K562 (cell line): Measurements from ENCODE around the gene GZF1. TPM values are rescaled to one million over a fixed set of nuclear protein-coding genes. Genes with fewer than 3 reads are reported as not detected.
A peak's percentile ranks its signal among the peaks of the same experiment; 100 is the strongest.

Source experiments
- ATAC-seq: fragments of 200-7000 bp; cut with Tn5 transposase; 3 replicates; pipeline ENCODE4 v1.9.1; 2020; ENCODE audit warnings: moderate library complexity
- BruUV-seq: library from RNA; stranded (reverse); fragments of 400-500 nt; replicated peaks from 2 replicates; lab custom pipeline; 2021; lab: Mats Ljungman, UMichigan
- CTCF ChIA-PET: fragments of 300-600 bp; formaldehyde crosslinking; extraction: SDS; loops from one replicate; lab custom pipeline; 2021; ENCODE audit warnings: low intra/inter-chr PET ratio; lab: Yijun Ruan, JAX
- POLR2A ChIA-PET: fragments of 300-600, 350-650 bp; sonication (Branson Sonifier 250); formaldehyde crosslinking; extraction: SDS; loops from one replicate; lab custom pipeline; 2021; ENCODE audit warnings: antibody characterized with exemption, inconsistent platforms; lab: Yijun Ruan, JAX
- DNase-seq, 4 experiments: peaks; one replicate each; pipeline versions ENCODE4 v3.0.0 to v3.0.0-alpha.2; 2011 to 2018; ENCODE audit warnings: low spot score in 3 of 4, mixed read lengths in 3 of 4; ENCODE audit errors: extremely low read depth in 1 of 4
- FAIRE-seq: peaks from 2 replicates; lab custom pipeline; 2011; peaks lifted over from hg19 to GRCh38; lab: Jason Lieb, UNC
- H2AFZ ChIP-seq: 2 replicates; pipeline ENCODE4 v1.6.0; 2011; ENCODE audit warnings: low read depth, low read length, control low read depth, inconsistent platforms
- H3K27ac ChIP-seq: fragments of 200-600 bp; 3 replicates; pipeline ENCODE4 v1.8.0; 2011; ENCODE audit warnings: low read depth, mild to moderate bottlenecking, control low read depth, inconsistent platforms, low read length, moderate library complexity, mixed read lengths; ENCODE audit errors: extremely low read depth
- H3K27me3 ChIP-seq, 2 experiments: fragments of 300-600 bp in 1 of 2; 2 replicates in 1 of 2; 3 replicates in 1 of 2; pipeline versions ENCODE4 v1.6.0 to v1.8.0; 2011; ENCODE audit warnings: inconsistent platforms in 2 of 2, low read length in 2 of 2, mild to moderate bottlenecking in 1 of 2, mixed read lengths in 1 of 2, moderate library complexity in 1 of 2; ENCODE audit not compliant: control insufficient read depth in 2 of 2, insufficient read depth in 2 of 2
- H3K36me3 ChIP-seq: fragments of 300-600 bp; 3 replicates; pipeline ENCODE4 v1.8.0; 2011; ENCODE audit warnings: mild to moderate bottlenecking, low read length, inconsistent platforms; ENCODE audit not compliant: control insufficient read depth, insufficient read depth
- H3K4me1 ChIP-seq, 2 experiments: fragments of 200-600 bp in 1 of 2; replicated peaks in 1 of 2; 2 replicates in 1 of 2; 3 replicates in 1 of 2; pipeline versions ENCODE4 v1.5.1 to v1.8.0; 2011; ENCODE audit warnings: inconsistent platforms in 2 of 2, low read length in 2 of 2, mild to moderate bottlenecking in 1 of 2, mixed read lengths in 1 of 2, moderate library complexity in 1 of 2; ENCODE audit not compliant: control insufficient read depth in 2 of 2, insufficient read depth in 2 of 2
- H3K4me2 ChIP-seq: 2 replicates; pipeline ENCODE4 v1.6.1; 2011; ENCODE audit warnings: low read length, control low read depth, inconsistent platforms, mixed read lengths; ENCODE audit not compliant: insufficient read depth
- H3K4me3 ChIP-seq: fragments of 200-600 bp; sonication (generic), shearing (Covaris generic); 2 replicates; pipeline ENCODE4 v1.5.1; 2016; ENCODE audit warnings: control low read depth, inconsistent platforms
- H3K79me2 ChIP-seq: fragments of 200-600 bp; 3 replicates; pipeline ENCODE4 v1.8.0; 2011; ENCODE audit warnings: low read length, inconsistent platforms; ENCODE audit not compliant: control insufficient read depth, insufficient read depth
- H3K9ac ChIP-seq, 2 experiments: 2 replicates each; pipeline versions ENCODE4 v1.6.0 to v1.6.1; 2011; ENCODE audit warnings: low read depth in 2 of 2, low read length in 2 of 2, control low read depth in 1 of 2, inconsistent platforms in 1 of 2, mild to moderate bottlenecking in 1 of 2, mixed read lengths in 1 of 2; ENCODE audit not compliant: insufficient read depth in 1 of 2
- H3K9me1 ChIP-seq: one replicate; pipeline ENCODE4 v1.6.0; 2011; ENCODE audit warnings: inconsistent platforms, mild to moderate bottlenecking, low read length, moderate library complexity; ENCODE audit not compliant: control insufficient read depth, insufficient read depth
- H3K9me3 ChIP-seq: replicated peaks from 2 replicates; pipeline ENCODE4 v1.5.1; 2011; ENCODE audit warnings: low read depth, low read length, inconsistent platforms; ENCODE audit not compliant: control insufficient read depth, insufficient read depth
- H4K20me1 ChIP-seq: replicated peaks from 2 replicates; pipeline ENCODE4 v1.6.1; 2011; ENCODE audit warnings: low read length, inconsistent platforms, mixed read lengths; ENCODE audit not compliant: control insufficient read depth, insufficient read depth
- HIVEP1 ChIP-seq: fragments of 250-450 bp; sonication (Bioruptor Pico); IDR thresholded peaks from 2 replicates; pipeline ENCODE4 v1.4.0; 2020; ENCODE audit warnings: mild to moderate bottlenecking
- NEUROD1 ChIP-seq: fragments of 150-350 bp; IDR thresholded peaks from 2 replicates; pipeline ENCODE4 v1.6.1; 2014; ENCODE audit warnings: borderline replicate concordance, low read length, low read depth; ENCODE audit not compliant: partially characterized antibody
- OTX1 ChIP-seq: fragments of 450-650 bp; formaldehyde crosslinking; IDR thresholded peaks from 2 replicates; pipeline ENCODE4 v1.4.0; 2022; ENCODE audit warnings: mild to moderate bottlenecking
- RBM25 ChIP-seq: fragments of 200-400 bp; formaldehyde crosslinking; IDR thresholded peaks from 2 replicates; pipeline ENCODE4 v1.6.1; 2018; ENCODE audit warnings: low read length, low read depth, moderate library complexity; ENCODE audit not compliant: severe bottlenecking
- STAT5B ChIP-seq: fragments of 250-450 bp; sonication (Bioruptor Pico); IDR thresholded peaks from 2 replicates; pipeline ENCODE4 v1.8.0; 2021; ENCODE audit warnings: mild to moderate bottlenecking, inconsistent platforms
- ZHX1 ChIP-seq: fragments of 150-350 bp; conservative IDR thresholded peaks from 2 replicates; pipeline ENCODE4 v1.6.1; 2014; ENCODE audit warnings: low read length
- ZNF280B ChIP-seq: fragments of 250-450 bp; sonication (Bioruptor Pico); IDR thresholded peaks from 2 replicates; pipeline ENCODE4 v1.5.1; 2021; ENCODE audit warnings: mild to moderate bottlenecking
- WGBS: fragments of 100-300 bp; shearing (Covaris generic); methylation state at CpG from one replicate; pipeline ENCODE4 v1.1.6; 2016; ENCODE audit warnings: low coverage, mixed read lengths; ENCODE audit not compliant: insufficient coverage; ENCODE audit errors: missing lambda C conversion rate; 5-methylcytosine and 5-hydroxymethylcytosine counted together
- in situ Hi-C: fragments of 300-500 bp; cut with MboI; formaldehyde crosslinking; loops from 4 replicates; pipeline ENCODE4 v1.15.0; 2018; ENCODE audit warnings: inconsistent platforms, mixed read lengths
- intact Hi-C: fragments of 100-400 bp; cut with micrococcal nuclease; formaldehyde crosslinking; loops from 2 replicates; pipeline ENCODE4 v1.14.2; 2022
- polyA plus RNA-seq, 8 experiments: library from polyadenylated mRNA; depleted of rRNA in 4 of 8; stranded (reverse) in 5 of 8; unstranded in 3 of 8; fragments of >200 nt; fragmentation: Nextera tagmentation in 2 of 8; fragmentation: Illumina TruSeq in 1 of 8; extraction: Ambion mirVana in 2 of 8; extraction: Trizol in 1 of 8; gene quantifications; 2 replicates each; pipeline versions ENCODE4 v1.2.1 to v1.2.3, GENCODE V29; 2011 to 2014; ENCODE audit warnings: inconsistent platforms in 1 of 8, missing spikeins in 1 of 8
- total RNA-seq, 7 experiments: library from RNA; depleted of rRNA in 6 of 7; stranded (reverse); fragments of >200 nt in 6 of 7; fragmentation: Illumina TruSeq in 2 of 7; extraction: Trizol in 2 of 7; gene quantifications; 2 replicates each; pipeline versions ENCODE4 v1.2.1 to v1.2.3, GENCODE V29; 2011 to 2021; ENCODE audit warnings: low replicate concordance in 1 of 7

GZF1 gene
- total and polyA plus RNA-seq, 9 of the 15 experiments (the other 6 are each of a cell fraction or from before 2014, with no cell fraction given): 1.2 to 15.7 (median 7.4) TPM

- CTCF ChIA-PET: no interaction called here
- no peaks in the 10 kb centered on the region for H3K9me1 ChIP-seq
- FAIRE-seq (no peak), DNase-seq (no peak), ATAC-seq (no peak)
- intact Hi-C loops: loop anchor here (5.0 kb wide), 1 partner anchor 52 kb away; no protein-coding TSS in a partner anchor
- H3K27ac ChIP-seq: peak overlapping the region; percentile 99
- H3K27me3 ChIP-seq: no peaks in the 10 kb centered on the region
- peak overlapping the region; percentile 95 for H3K4me2 ChIP-seq
- H3K79me2 ChIP-seq: peaks cover 45% of the 10 kb centered on the region
- POLR2A ChIA-PET: interaction anchor here (1.0 kb wide), 1 partner anchor 9 kb away, joined by 4 read pairs; the partner anchor contains the start of gene NXT1
- peaks cover 8% of the 10 kb centered on the region; the same call in 1 of the 2 replicates for H4K20me1 ChIP-seq
- in situ Hi-C loops: no loop called here
- TF ChIP-seq OTX1 (CRISPR knock-in tag) (no peak), STAT5B (CRISPR knock-in tag) (no peak), NEUROD1 (no peak), ZHX1 (no peak), RBM25 (peak; percentile 14), ZNF280B (CRISPR knock-in tag) (no peak), HIVEP1 (CRISPR knock-in tag) (no peak)
- H3K4me3 ChIP-seq: peak overlapping the region; percentile 63
- 17% methylated on average over 1 of the region's 1 CpG for WGBS
- peak overlapping the region in 1 of 2 experiments; percentile 99; a peak in 2 of 4 replicates for H3K9ac ChIP-seq
- H2AFZ ChIP-seq: no peak overlapping the region
- H3K36me3 ChIP-seq: peaks cover 26% of the 10 kb centered on the region; the same call in 2 of the 3 replicates
- H3K4me1 ChIP-seq: peaks cover 33 to 34% of the 10 kb centered on the region in 2 experiments
- H3K9me3 ChIP-seq: no peaks in the 10 kb centered on the region
- BruUV-seq: no TSS peak
Measured at GRCh38 chr20:23360531-23360930, 1.5 kb upstream of the GZF1 start.
